Dedifferentiated amniotic fluid mesenchymal stem cell (primary cell): ENCODE measurements around the gene SARDH.

Experiments
- DNase-seq: peaks from one replicate; pipeline ENCODE4 v3.0.0-alpha.2; 2016; ENCODE audit errors: extremely low spot score

The SARDH gene

DNA sequence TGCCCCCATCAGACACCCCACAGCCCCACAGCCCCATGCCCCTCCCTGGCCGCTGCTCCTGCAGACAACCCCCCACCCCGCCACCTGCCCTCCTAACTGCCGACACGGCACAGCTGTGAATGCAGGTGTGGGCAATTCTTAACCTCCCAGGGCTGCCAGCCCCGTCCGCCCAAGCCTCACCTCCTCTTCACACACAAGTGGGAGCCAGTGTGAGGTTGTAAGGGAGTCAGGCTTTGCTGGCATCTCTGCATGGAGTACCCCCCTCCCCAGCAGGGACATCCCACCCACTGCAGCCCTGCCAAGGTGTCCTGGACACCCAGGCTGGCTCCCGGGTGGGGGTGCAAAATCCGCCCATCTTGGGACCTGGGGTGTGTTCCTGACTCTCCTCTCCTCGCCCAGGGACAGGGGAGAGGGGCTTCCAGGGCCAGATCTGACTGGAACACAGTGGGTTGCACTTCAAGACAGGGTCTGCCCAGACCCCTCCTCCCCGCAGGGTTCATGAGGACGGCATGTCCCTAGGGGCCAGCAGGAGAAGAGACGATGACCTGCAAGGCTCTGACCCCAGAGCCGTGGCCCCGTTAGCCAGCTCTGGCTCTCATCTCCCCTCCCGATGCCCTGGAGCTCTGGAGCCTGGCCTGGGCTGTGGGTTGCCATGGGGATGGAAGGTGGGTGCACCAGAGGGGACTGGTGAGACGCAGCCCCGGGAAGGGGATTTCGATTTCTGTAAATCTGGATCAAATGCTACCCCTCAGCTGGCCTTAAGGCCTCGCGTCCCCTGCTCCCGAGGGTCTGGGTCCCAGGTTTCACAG is 34.4 kb downstream of the SARDH start:
- DNase-seq, result no peak

GRCh38 chr9:133702798-133703590 is 35.2 kb downstream of the SARDH start:
- no peak for DNase-seq

DNA sequence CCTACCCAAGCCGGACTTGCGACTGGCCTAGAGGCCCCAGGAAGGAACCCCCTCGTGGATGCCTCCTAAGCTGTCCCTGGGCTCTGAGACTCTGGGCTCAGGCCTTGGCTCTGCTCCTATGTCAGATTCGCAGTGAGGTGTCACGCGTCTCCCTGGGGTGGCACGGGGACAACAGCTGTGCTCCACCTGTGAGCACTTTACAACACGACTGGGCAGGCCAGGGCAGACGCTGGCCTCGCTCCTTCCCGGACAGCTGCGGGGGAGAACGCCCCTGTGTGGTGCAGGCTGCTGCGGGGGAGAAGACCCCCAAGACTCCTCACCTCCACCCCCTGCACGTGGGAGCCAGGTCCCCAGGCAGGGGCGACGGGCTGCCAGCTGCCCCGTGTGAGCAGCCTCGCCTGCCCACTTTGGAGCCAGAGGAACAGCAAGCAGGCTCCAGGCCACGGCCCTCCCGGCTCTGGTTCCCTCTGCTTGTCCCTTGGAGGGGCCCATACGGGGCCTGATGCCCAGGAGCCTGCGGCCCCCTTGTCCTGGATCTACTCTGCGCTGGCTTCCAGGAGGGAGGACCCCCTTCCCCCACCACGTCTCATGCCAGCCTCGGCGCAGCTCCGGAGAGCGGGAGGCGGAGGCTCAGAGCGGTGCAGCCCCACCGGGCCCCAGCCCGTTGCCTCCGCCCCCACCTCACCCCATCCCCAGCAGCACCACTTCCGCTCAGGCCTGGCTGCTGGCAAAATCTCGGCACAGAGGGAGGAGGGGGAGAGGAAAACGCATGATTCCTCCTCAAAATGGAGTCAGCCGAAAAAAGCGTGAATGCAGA is 36.0 kb downstream of the SARDH start:
- no peak for DNase-seq

DNA sequence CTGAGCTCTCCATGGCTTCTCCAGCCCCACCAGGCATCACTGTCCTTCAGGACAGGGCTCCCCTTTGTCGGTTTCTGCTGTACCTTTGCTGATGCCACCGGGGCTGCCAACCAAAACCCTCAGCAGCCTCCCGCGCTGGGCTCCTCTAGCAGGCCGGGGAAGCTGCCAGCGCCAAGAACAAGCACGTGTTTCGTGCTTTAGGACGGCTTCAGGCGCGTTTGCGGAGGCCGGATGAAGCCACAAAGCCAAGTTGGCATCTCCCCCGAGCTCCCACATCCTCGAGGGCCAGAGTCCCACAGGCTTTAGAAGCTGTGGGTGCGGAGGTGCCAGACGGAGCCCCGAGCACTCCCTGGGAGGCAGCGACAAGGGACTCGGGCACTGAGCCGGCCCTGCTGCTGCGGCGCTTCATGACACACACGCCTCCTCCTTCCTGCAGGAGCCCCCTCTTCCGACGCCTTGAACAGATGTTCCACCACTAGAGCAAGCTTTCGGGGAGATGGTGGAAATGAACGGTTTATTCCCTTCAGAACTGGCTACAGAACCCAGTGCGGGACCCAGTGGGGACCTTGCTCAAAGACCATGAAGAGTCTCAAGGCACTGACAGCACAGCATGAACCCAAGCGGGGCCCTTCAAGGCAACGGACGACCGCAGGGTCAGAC is 36.7 kb downstream of the SARDH start:
- DNase-seq, result no peak

- no peak for DNase-seq
These were observed 37.3 kb downstream of the SARDH start for GRCh38 chr9:133700819-133701320.

DNA sequence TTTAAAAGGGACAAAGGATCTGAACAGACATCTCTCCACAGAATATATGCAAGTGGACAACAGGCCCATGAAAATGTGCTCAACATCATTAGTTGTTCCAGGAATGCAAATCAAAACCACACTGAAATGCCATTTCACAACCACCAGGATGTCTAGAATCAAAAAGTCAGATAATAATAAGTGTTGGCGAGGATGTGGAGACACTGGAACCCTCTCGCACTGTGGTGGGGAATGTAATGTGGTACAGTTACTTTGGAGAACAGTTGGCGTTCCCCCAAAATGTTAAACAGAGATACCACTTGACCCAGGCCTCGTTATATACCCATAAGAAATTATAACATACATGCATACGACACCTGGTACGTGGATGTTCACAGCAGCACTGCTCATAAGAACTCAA is 38.6 kb downstream of the SARDH start:
- no peak for DNase-seq

DNA sequence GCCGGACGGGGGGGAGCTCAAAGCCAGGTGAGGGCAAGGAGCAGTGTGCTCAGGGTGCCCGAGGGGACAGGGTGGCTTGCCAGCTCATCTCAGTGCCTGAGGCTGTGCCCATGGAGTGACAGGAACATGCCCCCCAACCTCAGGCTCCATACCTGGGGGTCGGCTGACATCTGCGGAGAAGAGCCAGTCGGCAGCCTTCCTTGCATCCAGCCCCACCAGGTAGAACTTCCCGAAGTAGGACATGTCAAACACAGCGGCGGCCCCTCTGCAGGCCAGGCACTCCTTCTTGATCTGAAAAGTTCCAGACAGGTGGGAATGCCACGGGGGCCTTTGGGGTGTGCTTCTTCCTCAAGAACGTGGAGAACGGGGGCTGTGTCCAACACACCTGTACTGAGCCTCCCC is 42.1 kb downstream of the SARDH start:
- DNase-seq, result no peak

- DNase-seq, result no peak
These were observed 43.5 kb downstream of the SARDH start for GRCh38 chr9:133694686-133695085.

GRCh38 chr9:133693703-133694529 is 44.2 kb downstream of the SARDH start:
- no peak for DNase-seq

DNA sequence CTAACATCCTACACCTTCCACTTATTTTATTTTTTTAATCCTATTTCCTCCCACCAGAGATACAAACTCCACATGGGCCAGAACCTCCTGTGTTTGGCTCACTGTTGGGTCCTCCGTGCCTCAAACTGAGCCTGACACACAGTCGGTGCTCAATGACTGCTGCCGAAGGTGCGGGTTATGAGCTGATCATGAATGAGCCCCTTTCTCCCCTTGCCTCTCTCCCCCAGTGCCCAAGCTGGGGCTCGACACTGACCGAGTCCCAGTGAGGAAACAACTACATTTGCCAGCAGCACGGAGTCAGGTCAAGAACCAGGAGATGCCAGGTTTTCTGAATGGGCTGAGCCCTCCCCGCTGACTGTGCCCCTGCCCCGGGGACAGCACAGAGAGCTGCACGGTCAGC is 45.0 kb downstream of the SARDH start:
- no peak for DNase-seq

- no peak for DNase-seq
These were observed 45.7 kb downstream of the SARDH start for GRCh38 chr9:133692364-133692985.

DNA sequence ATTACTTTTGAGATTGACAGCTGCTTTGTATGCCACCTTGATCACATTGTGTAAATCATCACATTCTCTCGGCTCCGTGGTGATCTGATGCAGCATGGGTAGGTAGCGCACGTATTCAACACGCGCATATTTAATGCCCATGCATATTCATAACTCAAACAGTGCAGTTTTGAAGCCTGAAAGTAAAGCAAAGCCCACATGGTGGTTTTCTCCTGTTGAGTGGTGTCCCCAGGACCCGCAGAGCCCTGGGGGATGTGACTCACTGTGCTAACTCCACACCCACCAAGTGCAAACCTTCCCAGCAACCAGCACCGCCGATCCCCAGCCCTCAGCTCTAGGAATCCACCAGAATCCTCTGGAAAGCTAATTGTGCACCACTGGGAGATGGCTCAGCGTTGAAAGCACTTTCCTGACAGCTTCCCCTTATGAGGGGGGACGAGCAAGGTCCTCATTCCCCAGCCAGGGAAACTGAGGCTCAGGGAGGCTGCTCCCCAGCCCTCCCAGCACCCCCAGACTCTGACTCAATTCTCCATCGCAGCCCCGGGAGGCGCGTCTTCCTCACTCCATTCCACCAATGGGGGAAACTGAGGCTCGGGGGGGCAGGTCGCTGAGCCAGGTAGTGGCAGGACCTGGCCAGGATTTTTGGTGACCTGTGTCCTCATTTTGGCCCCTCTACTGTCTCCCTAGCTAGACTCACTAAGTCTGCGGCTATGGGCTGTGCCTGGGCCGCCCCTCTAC is 46.4 kb downstream of the SARDH start:
- no peak for DNase-seq

- DNase-seq, result no peak
These were observed 47.0 kb downstream of the SARDH start for GRCh38 chr9:133691191-133691590.

DNA sequence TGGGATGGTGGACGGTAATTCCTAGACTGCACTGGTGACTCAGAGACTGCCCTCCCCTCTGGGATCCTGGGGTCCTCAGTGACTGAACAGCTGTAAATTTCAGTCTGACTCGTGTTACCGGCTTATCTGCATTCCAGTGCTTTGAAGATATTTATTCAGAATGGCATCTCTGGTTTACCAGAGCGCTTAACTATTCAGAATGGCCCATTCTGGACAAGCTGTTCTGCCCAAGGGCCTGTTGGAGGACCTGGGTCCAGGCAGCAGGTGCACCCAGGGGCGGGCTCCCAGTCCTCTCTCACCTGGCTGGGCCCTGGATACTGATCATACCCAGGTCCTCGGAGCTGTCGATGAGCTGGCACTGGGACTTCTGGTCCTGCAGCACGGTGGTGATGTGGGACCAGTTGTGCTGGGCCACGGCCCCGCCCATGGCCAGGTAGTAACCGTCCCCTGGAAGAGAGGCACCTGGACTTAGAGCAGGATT is 48.0 kb downstream of the SARDH start:
- DNase-seq, result no peak

DNA sequence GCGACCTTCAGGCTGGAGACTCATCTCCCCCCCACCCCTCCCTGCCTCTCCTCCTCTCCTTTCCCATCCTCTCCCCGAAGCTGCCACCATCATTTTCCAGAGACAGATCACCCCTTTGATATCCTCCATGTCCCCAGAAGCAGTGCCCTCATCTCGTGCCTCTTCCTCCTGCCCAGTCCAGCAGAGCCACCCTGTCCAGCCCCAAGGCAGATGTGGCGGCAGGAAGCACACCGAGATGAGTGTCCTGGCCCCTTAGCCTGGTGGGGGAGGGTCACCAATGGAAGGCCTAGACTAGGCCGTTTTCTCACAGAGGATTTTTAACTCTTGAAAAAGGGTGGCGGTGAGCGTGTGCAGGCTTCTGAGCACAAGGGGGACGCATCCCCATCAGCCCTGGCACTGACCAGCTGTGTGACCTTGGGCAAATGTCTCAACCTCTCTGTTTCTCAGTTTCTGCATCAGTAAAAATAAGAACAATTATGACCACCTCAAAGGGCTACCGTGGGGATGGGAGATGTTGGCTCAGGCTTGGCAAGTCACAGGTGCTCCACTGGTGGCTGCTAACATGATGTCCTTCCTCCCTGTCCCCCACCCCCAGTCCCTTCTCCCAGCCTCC is 48.9 kb downstream of the SARDH start:
- no peak for DNase-seq

GRCh38 chr9:133687856-133688761 is 50.0 kb downstream of the SARDH start:
- DNase-seq, result no peak

DNA sequence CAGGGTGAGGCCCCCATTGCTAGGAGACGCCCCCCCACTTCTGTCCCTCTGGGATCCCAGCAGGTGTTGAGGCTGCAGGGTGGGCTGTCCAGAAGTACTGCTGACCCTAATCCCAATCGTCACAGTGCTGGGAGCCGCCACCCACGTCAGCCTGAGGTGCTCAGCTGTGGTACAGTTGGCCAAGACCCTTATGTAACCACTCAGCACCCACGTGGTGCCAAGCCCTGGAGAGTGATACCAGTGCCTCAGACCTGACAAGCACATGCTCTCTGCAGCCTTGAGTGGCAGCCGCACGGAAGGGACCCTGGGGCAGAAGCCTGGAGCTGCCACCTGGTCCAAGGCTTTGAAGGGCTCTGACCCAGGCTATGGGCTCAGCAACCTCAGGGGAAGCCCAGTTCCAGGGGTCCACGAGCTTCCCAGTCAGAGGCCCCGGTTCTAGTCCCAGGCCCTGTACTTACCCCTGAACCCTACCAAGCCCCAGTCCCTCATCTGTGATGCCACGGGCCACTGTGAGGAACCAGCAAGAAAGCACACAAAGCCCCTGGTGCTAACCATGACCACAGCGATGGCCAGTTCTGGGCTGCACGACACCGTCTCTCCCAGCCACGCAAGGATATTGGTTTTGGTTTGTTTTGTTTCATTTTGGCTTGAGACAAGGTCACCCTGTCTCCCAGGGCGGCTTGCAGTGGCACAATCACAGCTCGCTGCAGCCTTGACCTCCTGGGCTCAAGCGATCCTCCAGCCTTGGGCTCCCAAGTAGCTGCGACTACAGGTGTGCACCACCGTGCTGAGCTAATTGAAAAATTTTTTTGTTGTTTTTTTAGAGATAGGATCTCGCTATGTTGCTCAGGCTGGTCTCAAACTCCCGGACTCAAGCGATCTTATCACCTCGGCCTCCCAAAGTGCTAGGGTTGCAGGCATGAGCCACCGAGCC is 51.2 kb downstream of the SARDH start:
- no peak for DNase-seq
